ENCODE results near the gene DENND2A. TPM values are rescaled to one million over a fixed set of nuclear protein-coding genes. Genes with fewer than 3 reads are reported as not detected.

Gene DENND2A
- total RNA-seq, 4 donors from 2014 or later = 0.97 to 2.5 (median 2.2) TPM

- no peak for TF ChIP-seq POLR2A (IDR thresholded peaks at IDR 0.05)
- TF ChIP-seq CTCF (IDR thresholded peaks at IDR 0.05) = no peak
- DNase-seq (ENCODE audit: low spot score in 2 of 2) = no peak
- intact Hi-C loops (cut with DNase I; ENCODE audit: low total_unique reads) = no loop called here
- no peak overlapping the region for H3K4me3 ChIP-seq (ENCODE audit: low read depth, poor library complexity, severe bottlenecking)
- WGBS, 2 donors = 31 to 36% methylated on average over 17 of the region's 17 CpGs
These were observed 98.9 kb downstream of the DENND2A start for GRCh38 chr7:140541513-140542227.

DNA sequence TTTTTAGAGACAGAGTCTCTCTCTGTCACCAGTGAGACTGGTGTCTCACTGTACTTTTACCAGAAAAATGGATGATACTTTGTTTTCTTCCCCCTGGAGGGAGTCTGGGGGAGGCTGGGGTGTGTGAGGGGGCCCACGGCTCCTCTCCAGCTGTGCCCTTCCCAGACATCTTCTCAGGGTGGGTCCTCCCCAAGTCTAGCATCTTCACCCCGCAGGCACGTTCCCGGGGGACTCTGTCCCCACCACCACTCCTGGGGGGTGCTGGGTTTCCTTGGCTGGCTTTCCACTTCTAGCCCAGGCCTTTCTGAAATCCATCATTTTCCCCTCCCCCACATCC lies 99.5 kb downstream of the DENND2A start:
- TF ChIP-seq CTCF (IDR thresholded peaks at IDR 0.05) = no peak
- intact Hi-C loops (cut with DNase I; ENCODE audit: low total_unique reads) = no loop called here
- 63 to 76% methylated on average over 4 of the region's 4 CpGs for WGBS, 2 donors
- no peak for DNase-seq (ENCODE audit: low spot score in 2 of 2)
- H3K4me3 ChIP-seq (ENCODE audit: low read depth, poor library complexity, severe bottlenecking) = no peak overlapping the region

- intact Hi-C loops (cut with DNase I; ENCODE audit: low total_unique reads) = no loop called here
- DNase-seq (ENCODE audit: low spot score in 2 of 2) = no peak
- TF ChIP-seq POLR2A (IDR thresholded peaks at IDR 0.05) (no peak), CTCF (IDR thresholded peaks at IDR 0.05) (no peak)
- H3K4me3 ChIP-seq (ENCODE audit: low read depth, poor library complexity, severe bottlenecking) = no peak overlapping the region
- 75 to 84% methylated on average over 18 of the region's 18 CpGs for WGBS, 2 donors
These were observed 100.4 kb downstream of the DENND2A start for GRCh38 chr7:140540136-140540777.

GRCh38 chr7:140539461-140539860 lies 101.2 kb downstream of the DENND2A start:
- intact Hi-C loops (cut with DNase I; ENCODE audit: low total_unique reads) = no loop called here
- 92 to 97% methylated on average over 18 of the region's 18 CpGs for WGBS, 2 donors

GRCh38 chr7:140537750-140538482 lies 102.7 kb downstream of the DENND2A start:
- intact Hi-C loops (cut with DNase I; ENCODE audit: low total_unique reads) = no loop called here
- WGBS, 2 donors = 62 to 74% methylated on average over 12 of the region's 12 CpGs
- TF ChIP-seq POLR2A (IDR thresholded peaks at IDR 0.05) = no peak
- H3K4me3 ChIP-seq (ENCODE audit: low read depth, poor library complexity, severe bottlenecking) = no peak overlapping the region
- no peak for DNase-seq (ENCODE audit: low spot score in 2 of 2)

More at GRCh38 chr7:140539461-140539860, 101.2 kb downstream of the DENND2A start:
- H3K4me3 ChIP-seq (ENCODE audit: low read depth, poor library complexity, severe bottlenecking) = no peak overlapping the region
- TF ChIP-seq POLR2A (IDR thresholded peaks at IDR 0.05) (no peak), CTCF (IDR thresholded peaks at IDR 0.05) (no peak)
- no peak for DNase-seq (ENCODE audit: low spot score in 2 of 2)

DNA sequence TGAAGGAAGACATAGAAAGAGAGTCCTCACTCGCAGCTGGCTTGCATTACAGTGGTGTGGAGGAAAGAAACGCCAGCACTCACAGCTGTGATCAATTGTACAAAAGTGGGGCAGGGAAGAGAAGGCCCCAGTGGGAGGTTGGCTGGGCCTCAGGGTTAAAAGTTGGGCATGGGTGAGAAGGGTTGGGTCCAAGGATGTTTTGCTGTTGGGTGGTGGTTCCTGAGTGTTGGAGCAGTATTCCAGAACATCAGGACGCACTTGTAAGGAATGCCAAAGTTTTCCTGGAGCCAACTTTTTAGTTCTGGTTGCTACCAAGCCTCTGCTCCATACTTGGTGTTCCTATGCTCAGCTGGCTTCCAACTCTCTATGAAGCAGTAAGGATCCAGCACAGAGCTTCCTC lies 105.9 kb downstream of the DENND2A start:
- intact Hi-C loops (cut with DNase I; ENCODE audit: low total_unique reads) = no loop called here
- H3K4me3 ChIP-seq (ENCODE audit: low read depth, poor library complexity, severe bottlenecking) = no peak overlapping the region
- no peak for TF ChIP-seq CTCF (IDR thresholded peaks at IDR 0.05)
- no peak for TF ChIP-seq POLR2A (IDR thresholded peaks at IDR 0.05)
- no peak for DNase-seq (ENCODE audit: low spot score in 2 of 2)
- 47 to 60% methylated on average over 3 of the region's 3 CpGs for WGBS, 2 donors
